ENCODE data around the gene EN1. TPM values are rescaled to one million over a fixed set of nuclear protein-coding genes. Genes with fewer than 3 reads are reported as not detected.

Gene EN1
- total RNA-seq, 4 donors from 2014 or later = 0.11 TPM; not detected in 3

- intact Hi-C loops (cut with DNase I) = no loop called here
- no peak for DNase-seq
- H3K9me3 ChIP-seq = no peaks in the 10 kb centered on the region
- WGBS, 2 donors = 77% methylated on average over 2 of the region's 2 CpGs
- H3K4me1 ChIP-seq = no peaks in the 10 kb centered on the region
- no peaks in the 10 kb centered on the region for H3K27me3 ChIP-seq
- TF ChIP-seq POLR2A (IDR thresholded peaks at IDR 0.05) (no peak), CTCF (IDR thresholded peaks at IDR 0.05) (no peak)
- no peaks in the 10 kb centered on the region for H3K36me3 ChIP-seq
- no peak overlapping the region for H3K27ac ChIP-seq
- H3K4me3 ChIP-seq (replicated peaks in 1 of 3) = no peak overlapping the region
Observed at GRCh38 chr2:118811514-118812115, 35.8 kb downstream of the EN1 start.

GRCh38 chr2:118810766-118811165, 36.7 kb downstream of the EN1 start:
- no peak for DNase-seq
- 70 to 77% methylated on average over 4 to 7 of the region's 7 CpGs for WGBS, 2 donors
- H3K36me3 ChIP-seq = no peaks in the 10 kb centered on the region

GRCh38 chr2:118808429-118808809, 39.0 kb downstream of the EN1 start:
- WGBS, 2 donors = 6 to 18% methylated on average over 14 to 15 of the region's 16 CpGs
- Histone ChIP-seq H3K4me3 (replicated peaks in 1 of 3) (no peak overlapping the region), H3K36me3 (no peaks in the 10 kb centered on the region), H3K4me1 (no peaks in the 10 kb centered on the region), H3K27ac (no peak overlapping the region), H3K9me3 (no peaks in the 10 kb centered on the region), H3K27me3 (no peaks in the 10 kb centered on the region)
- DNase-seq = no peak
- intact Hi-C loops (cut with DNase I) = no loop called here
- TF ChIP-seq POLR2A (IDR thresholded peaks at IDR 0.05) (no peak), CTCF (IDR thresholded peaks at IDR 0.05) (no peak)

More at GRCh38 chr2:118810766-118811165, 36.7 kb downstream of the EN1 start:
- Histone ChIP-seq H3K4me1 (no peaks in the 10 kb centered on the region), H3K27ac (no peak overlapping the region), H3K9me3 (no peaks in the 10 kb centered on the region), H3K27me3 (no peaks in the 10 kb centered on the region), H3K4me3 (replicated peaks in 1 of 3) (no peak overlapping the region)
- intact Hi-C loops (cut with DNase I) = no loop called here
- TF ChIP-seq CTCF (IDR thresholded peaks at IDR 0.05) = no peak
- no peak for TF ChIP-seq POLR2A (IDR thresholded peaks at IDR 0.05)

GRCh38 chr2:118807668-118808428, 39.6 kb downstream of the EN1 start:
- intact Hi-C loops (cut with DNase I) = no loop called here
- Histone ChIP-seq H3K27me3 (no peaks in the 10 kb centered on the region), H3K9me3 (no peaks in the 10 kb centered on the region), H3K36me3 (no peaks in the 10 kb centered on the region), H3K4me3 (replicated peaks in 1 of 3) (no peak overlapping the region), H3K4me1 (no peaks in the 10 kb centered on the region), H3K27ac (no peak overlapping the region)
- no peak for DNase-seq
- TF ChIP-seq POLR2A (IDR thresholded peaks at IDR 0.05) = no peak
- no peak for TF ChIP-seq CTCF (IDR thresholded peaks at IDR 0.05)
- WGBS, 2 donors = 49 to 50% methylated on average over 13 of the region's 13 CpGs
